ENCODE measurements around the gene SLC35F1.

The SLC35F1 gene

DNA sequence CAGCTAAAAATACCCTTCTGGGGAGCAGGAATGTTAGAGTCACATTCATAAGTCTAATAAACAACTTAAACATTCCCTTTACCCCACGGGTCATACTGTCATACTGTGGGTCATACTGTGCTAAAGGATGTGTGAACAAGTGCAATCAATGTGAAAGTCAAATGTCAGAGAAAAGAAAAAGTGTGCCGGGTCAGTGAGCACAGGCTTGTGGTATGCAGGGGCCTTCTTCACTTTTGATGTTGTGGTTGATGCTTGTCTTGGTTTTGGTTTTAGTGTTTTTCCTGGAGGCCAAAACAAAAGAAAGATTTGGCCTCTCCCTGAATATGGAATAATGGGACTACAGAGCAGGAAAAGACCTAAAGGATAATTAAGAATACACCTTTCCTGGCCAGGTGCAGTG lies 373.1 kb downstream of the SLC35F1 start:
- peak; percentile 2 for DNase-seq (ENCODE audit: low read depth)

DNA sequence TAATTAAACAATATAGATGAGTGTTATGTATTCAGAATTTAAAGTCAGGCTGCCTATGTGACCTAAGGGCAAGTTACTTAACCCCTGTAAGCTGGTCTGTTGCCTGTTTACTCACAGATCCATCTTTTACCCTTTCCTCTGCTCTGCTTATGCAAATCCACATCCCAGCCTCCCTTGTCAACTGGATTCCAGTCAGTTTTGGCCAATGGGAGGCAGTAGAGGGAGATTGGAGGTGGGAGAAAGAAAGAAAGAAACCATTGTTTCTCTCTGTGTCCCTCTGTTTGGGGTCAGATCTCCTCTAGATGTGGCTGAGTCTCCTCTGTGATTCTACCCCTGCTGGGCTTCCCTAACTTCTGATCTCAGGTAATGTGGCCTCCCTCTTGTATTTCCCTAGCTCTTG lies 374.2 kb downstream of the SLC35F1 start:
- no peak for DNase-seq (ENCODE audit: low read depth)

DNA sequence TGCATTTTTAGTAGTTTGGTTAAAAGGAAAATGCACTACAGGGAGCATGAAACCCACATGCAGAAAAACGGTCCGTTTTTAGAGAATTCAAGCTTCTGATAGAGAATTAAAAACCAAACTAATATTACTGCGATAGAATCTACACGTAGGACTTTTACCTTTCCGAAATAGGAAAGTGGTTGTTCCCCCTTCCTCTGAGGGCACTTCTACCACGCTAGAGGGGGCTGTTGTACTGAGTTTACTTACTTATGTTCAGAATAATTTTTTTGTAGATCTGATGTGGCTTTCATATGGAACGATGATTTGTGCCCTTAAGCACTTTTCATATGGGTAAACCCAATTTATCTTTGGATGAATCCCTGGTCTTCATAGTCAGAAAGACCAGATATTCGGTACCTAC lies 376.7 kb downstream of the SLC35F1 start:
- DNase-seq (ENCODE audit: low read depth), result peak; percentile 61

DNA sequence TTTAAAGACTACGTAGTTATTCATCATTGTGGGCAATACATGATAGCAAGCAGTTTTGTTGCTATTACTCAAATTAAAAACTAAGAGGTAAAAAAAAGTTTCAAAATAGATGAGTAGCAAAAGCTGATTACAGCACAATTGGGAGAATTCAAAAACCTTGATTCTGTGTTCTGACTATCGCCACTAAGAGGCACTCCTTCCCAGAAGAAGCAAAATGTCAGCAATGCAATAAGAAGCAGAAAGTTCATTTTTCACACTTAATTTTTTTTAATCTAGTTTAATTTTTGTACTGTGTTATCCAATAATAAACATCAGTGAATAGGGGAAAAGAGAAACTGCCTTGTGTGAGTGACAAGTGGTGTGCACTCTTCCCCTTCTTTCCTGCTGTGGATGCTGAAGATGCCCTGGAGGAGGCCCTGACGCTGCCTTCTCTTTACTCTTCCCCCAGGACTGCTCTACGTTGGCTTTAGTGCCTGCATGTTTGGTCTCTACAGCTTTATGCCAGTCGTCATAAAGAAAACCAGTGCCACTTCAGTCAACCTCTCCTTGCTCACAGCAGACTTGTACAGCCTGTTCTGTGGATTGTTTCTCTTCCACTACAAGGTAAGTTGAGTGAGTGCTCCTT lies 377.8 kb downstream of the SLC35F1 start:
- peak; percentile 36 for DNase-seq (ENCODE audit: low read depth)

DNA sequence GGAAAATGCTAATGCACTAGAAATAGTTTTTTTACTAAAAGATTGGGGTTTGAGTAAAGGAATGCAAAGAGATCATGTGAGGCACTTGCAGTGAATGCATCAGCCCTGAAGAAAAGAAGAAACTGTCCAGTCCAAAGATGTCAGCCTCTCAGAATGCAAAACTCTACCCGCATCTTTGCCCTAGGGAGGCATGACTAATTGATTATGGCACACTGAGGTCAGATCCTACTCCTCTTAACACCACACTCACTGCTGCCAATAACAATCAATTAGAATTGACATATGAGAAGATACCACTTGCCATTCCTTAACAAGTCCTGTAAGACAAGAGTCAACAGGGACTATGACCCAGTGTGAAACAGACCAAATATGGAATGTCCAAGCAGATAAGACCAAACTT lies 378.7 kb downstream of the SLC35F1 start:
- no peak for DNase-seq (ENCODE audit: low read depth)

DNA sequence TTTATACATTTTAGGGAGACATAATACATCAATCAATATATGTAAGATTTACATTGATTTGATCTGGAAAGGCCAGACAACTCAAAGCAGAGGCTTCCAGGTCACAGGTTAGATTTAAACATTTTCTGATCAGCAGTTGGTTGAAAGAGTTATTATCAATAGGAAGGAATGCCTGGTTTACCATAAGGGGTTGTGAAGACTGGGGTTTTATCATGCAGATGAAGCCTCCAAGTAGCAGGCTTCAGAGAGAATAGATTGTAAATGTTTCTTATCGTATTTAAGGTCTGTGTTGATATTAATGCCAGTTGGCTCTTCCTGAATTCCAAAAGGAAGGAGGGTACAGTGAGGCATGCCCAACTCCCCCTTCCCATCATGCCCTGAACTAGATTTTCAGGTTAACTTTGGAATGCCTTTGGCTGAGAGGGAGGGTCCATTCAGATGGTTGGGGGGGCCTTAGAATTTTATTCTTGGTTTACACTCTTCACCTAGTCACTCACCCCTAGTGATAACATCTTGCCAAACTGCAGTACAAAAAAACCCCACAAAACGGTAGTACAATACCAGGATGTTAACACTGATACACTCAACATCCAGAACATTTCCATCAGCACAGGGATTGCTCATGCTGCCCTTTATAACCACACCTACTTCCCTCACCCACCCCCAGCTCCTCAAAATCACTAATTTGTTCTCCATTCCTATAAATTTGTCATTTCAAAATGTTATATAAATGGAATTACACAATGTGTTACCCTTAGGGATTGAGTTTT lies 381.5 kb downstream of the SLC35F1 start:
- DNase-seq (ENCODE audit: low read depth), result no peak

DNA sequence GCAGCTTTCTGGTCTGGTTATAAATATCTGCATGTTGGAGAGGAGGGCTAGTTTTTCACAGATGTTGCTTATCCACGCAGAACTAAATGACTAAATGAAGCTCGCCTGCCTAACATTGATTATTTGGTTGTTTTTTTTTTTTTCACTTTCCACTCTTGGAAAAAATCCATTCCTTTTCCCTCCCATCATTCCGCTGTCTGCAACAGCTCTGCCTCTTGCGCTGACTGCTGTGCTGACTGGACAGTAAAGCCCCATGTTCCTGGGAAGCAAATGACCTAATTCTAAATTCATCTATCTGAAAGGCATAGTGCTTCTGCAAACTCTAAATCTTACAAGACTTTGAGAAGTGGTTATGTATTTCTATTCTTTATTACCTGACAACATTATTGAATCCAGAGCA lies 385.5 kb downstream of the SLC35F1 start:
- DNase-seq (ENCODE audit: low read depth), result no peak

DNA sequence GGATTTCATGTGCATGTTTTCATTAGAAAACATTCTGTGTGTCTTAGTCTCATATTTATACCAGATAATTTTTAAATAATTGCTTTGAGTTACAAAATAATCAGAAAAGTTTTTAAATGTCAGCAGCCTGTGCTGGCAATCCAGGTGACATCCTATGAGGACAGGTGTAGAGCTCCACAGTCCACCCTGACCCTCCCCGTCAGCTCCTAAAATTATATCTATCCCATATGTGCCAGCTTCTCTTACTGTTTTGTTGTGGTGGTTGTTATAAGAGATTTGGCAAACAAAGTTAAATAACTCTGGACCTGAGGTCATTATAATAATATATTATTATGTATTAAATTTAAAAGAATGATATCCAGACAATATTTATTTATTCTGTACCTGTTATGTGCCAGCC lies 387.8 kb downstream of the SLC35F1 start:
- DNase-seq (ENCODE audit: low read depth), result no peak

DNA sequence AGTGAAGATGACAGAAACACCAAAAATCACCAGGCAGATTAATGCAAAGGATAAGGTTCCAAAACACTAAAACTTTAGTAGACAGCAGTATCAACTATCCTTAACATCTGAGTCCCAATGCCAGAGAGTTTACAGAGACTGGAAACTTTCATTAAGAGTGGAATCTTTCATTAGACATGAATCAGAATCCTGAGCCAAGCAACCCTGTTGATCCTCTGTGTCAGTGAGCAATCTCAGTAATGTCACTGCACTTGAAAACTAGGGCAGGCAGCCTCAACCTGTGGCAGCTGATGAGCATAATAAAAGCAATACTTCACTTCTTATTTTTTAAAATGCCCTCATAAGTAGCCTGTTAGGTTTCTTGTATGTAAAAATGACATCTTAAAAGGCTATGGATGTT lies 388.3 kb downstream of the SLC35F1 start:
- DNase-seq (ENCODE audit: low read depth), result no peak

DNA sequence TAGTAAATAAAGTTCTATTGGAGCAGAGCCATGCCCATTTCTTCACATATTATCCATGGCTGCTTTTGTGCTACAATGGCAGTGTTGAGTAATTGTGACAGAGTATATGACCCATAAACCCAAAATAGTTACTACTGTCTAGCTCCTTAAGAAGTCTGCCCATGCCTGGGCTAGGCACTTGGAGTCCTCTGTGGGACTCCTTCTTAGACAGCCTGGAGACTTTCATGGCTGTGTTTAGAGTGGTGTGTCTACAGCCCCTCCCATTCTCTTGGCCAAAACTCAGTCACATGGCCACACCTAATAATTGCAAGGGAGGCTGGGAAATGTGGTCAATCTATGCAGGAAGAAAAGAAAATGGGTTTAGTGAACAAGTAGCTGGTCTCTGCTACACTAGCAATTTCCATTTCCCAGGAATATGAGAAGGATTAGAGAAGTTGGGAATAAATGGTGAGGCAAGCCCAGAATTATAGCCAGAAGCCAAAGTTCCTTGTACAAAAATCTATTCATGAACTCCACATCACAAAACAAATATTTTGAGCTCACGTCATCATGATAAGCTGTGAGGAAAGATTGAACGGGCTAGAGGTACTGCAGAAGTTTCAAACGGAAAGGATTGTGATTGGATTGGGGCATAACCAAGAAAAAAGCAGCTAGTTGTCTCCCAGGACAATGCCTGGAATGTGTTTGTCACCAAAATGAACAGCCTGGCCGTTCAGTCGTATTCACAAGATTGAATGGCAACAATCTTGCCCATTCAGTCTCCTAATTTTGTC lies 389.3 kb downstream of the SLC35F1 start:
- no peak for DNase-seq (ENCODE audit: low read depth)

DNA sequence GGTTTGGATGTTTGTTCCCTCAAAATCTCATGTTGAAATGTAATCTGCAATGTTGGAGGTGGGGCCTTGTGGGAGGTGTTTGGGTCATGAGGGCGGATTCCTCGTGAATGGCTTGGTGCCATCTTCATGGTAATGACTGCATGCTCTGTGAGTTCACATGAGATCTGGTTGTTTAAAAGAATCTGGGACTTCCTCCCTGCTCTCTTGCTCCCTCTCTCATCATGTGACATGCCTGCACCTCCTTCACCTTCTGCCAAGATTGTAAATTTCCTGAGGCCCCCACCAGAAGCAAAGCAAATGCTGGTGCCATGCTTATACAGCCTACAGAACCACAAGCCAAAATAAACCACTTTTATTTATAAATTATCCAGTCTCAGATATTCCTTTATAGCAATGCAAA lies 390.8 kb downstream of the SLC35F1 start:
- peak; percentile 4 for DNase-seq (ENCODE audit: low read depth)

DNA sequence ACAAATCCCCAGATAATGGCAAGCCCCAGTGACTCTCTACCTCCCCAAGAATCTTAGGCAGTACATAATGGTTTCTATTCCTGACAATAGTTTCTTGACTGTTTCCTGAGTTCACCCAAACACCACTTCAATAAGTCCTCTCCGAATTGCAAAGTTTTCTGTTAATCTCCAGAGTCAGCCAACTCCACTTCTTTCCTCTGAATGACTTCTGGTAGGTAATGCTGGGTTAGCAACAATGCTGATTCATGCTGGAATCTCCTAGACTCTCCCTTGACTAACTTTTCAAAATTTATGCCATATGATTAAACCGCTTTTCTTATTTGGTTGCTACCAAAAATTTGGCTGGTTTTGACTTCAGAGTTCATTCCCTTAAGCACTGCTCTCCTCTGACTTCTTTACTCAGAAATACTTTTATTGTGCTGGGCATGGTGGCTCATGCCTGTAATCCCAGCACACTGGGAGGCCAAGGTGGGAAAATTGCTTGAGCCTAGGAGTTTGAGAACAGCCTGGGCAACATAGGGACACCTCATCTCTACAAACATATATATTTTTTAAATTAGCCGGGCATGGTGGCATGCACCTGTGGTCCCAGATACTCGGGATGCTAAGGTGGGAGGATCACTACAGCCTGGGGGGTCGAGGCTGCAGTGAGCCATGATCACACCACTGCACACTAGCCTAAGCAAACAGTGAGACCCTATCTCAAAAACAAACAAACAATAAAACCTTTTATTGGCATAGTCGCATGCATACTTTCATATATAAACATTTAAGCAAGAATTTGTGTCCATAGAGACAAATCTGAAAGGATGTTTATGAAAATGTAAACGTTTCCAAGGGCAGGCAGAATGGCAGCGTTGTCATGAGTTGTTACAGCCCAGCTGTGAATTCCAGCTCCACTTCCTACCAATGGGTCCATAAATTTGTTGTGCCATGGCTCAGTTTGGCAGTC lies 391.7 kb downstream of the SLC35F1 start:
- peak; percentile 5 for DNase-seq (ENCODE audit: low read depth)

DNA sequence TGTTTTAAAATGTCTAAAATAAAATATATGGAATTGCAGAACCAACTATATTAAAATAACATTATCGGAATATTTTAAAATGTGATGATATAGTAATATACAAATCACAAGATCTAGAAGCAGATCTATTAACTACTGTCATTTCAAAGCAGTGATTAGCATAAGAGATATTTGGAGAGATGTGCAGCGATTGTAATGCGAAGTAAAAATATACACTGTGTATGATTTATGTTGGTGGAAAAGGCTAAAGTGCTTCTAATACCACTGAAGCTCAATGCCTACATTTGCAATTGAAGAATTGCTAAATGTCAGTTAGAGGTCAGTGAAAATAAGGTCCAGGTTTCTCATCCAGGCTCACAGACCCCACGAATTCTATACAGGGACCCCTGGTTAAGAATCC lies 392.4 kb downstream of the SLC35F1 start:
- DNase-seq (ENCODE audit: low read depth), result no peak

DNA sequence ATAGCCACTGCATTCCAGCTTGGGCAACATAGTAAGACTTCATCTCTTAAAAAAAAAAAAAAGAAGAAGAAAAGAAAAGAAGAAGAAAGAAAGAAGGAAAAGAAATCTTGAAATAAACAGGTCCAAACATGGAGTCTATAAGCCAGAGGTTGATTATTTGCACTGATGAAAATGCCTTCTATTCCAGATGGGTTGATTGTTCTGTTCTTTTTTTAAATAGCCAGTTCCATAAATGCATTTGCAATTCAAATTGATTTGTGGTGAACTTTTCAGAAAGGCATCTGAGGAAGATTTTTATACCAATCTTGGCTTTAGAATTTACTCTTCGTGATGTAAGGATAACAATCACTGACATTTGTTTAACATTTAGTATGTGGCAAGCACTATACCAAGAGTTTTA lies 397.3 kb downstream of the SLC35F1 start:
- DNase-seq (ENCODE audit: low read depth), result no peak

DNA sequence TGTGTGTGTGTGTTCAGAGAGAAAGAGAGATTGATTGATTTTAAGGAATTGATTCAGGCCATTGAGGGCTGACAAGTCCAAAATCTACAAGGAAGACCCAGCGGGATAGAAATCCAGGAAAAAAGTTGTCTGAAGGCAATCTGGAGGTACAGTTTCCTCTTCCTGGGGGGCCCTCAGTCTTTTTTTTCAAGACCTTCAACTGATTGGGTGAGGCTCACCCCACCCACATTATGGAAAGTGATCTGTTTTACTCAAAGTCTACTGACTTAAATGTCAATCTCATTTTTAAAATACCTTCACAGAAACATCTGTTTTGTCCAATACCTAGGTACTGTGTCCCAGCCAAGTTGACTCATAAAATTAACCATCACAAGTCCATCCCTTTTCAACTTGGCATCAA lies 398.0 kb downstream of the SLC35F1 start:
- DNase-seq (ENCODE audit: low read depth), result no peak

DNA sequence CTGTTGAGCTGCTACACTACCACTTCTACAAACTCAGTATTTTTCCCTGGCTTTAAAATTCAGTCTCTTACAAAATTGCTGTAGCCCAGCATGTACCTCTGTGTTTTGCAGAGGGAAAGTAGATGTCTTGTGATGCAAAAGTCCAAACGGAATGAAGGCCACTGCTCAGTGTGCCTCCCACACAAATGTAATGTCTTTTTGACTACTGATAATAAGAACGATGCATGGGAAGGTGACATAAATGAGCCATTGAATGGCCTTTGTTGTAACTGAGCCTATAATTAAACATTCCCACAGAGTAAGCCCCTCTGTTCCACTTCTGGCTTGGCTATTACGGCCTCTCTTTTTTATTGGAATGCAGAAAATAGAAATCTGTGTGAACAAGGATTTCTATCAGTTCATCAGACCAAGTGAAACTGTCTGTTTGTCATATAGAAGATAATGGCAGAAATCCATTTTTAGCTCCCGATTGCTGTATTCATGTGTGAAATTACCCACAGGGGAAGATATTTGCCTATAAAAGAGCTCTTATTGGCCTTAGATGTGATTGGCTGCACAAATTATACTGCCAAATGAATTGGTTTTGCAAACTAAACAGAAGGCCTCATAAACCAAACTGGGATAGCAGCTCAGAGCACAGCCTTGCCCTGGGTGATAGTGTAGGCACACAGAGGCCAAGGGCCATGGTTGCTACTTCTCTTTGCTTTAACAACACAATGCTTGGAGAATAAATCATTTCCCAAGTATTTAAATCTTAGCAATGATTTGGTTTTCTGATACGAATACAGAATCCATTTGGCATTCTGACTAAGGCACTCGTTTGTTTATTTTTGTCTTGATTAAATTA lies 399.6 kb downstream of the SLC35F1 start:
- no peak for DNase-seq (ENCODE audit: low read depth)

DNA sequence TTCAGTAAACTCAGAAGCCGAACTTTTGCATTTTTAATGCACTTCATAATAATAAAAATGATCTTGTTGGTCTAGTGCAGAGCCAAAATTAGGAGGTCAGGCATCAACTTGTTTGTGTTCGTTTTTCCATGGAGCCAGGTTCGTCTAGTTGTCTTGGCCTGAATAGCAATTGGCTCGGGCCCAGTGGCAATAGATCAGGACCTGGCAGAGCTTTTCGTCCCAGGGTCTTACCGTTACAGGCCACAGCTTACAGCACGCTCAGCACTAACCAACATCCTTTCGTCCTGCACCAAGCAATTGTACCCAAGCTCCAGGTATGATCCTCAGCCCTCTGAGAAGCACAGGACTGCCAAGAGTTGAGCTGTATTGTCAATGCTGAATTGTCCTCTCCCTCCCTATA lies 400.5 kb downstream of the SLC35F1 start:
- no peak for DNase-seq (ENCODE audit: low read depth)

DNA sequence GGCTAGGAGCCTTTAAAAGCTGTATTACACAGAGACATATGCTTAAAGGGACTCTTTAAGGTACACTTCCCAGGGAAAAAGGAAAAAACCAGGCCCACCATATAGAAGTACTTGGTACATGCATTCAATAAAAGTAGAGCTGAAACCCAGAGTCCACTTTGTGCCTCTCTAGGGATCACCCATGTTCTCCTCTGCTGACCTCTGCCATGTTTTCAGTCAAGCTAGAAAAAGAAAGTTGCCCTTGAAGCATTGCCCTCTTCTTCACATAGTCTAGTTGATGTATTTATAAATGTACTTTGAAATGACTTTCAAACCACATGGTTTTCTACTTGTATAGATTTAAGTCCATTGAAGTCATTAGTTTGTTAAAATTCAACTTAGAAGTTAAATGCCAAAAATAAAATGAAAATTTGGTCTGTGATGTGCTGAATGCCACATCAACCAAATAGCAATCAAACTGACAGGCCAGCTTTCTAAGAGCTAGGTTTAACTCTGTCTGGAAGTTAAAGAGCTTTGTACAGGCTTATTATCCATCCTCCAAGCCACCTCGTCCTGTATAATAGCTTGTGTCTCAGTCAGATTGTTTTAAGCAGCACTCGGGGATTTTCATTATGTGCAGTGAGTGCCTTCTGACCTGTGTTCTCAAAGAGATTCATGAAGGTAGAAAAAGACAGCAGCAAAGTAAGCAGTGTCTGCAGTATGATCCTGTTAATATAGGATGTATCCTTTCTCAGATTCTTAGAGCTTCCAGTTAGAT lies 402.5 kb downstream of the SLC35F1 start:
- DNase-seq (ENCODE audit: low read depth), result no peak

DNA sequence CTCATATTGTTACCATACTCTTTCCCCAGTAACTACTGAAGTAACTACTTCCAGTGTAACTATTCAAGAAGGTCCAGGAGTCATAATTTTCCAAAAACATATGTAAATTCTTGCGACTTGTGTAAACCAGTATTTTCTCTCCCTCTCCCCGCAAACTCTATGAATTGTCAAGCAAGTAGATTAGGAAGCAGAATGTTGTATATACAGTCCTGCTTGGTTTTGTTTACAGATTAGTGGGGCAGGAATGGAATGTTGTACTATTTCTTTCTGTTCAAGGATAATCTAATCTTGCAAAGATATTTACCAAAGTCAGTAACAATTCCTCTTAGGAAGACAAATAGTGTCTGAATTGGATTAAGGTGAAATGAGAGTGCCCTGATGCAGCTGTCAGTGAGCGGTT lies 406.1 kb downstream of the SLC35F1 start:
- DNase-seq (ENCODE audit: low read depth), result no peak

DNA sequence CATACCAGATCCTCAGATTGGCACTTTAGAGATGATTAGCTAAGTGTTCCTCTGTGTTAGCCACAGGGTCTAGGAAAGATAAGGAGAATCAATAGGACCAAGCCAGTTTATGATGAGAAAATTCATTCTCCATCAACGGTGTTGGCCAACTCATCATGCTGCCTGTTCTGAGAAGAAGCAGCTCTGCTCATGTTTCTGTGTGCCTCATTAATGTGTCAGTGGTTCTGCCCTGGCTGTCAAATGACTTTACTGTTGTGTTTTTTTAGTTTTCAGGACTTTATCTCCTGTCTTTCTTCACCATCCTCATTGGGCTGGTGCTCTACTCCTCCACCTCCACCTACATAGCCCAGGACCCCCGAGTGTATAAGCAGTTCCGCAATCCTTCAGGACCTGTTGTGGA lies 406.7 kb downstream of the SLC35F1 start:
- no peak for DNase-seq (ENCODE audit: low read depth)
